Skeletal muscle tissue (tissue), 4 donors: Measurements from ENCODE around the gene DEDD. TPM values are rescaled to one million over a fixed set of nuclear protein-coding genes. Genes with fewer than 3 reads are reported as not detected.
A peak's percentile ranks its signal among the peaks of the same experiment; 100 is the strongest.

ENCODE experiments used
- H3K27ac ChIP-seq: one replicate; pipeline ENCODE4 v1.7.0; 2013; ENCODE audit warnings: mild to moderate bottlenecking, low read depth, low read length, inconsistent platforms
- H3K27me3 ChIP-seq, 3 donors: one replicate each; pipeline ENCODE4 v1.7.0; 2013; ENCODE audit warnings: low read length in 3 of 3; ENCODE audit not compliant: control insufficient read depth in 3 of 3, insufficient read depth in 3 of 3
- H3K36me3 ChIP-seq, 3 donors: one replicate each; pipeline ENCODE4 v1.7.0; 2013; ENCODE audit warnings: low read length in 3 of 3; ENCODE audit not compliant: control insufficient read depth in 3 of 3, insufficient read depth in 3 of 3
- H3K4me1 ChIP-seq, 3 donors: one replicate each; pipeline ENCODE4 v1.7.0; 2013; ENCODE audit warnings: low read length in 3 of 3, mild to moderate bottlenecking in 3 of 3; ENCODE audit not compliant: control insufficient read depth in 3 of 3, insufficient read depth in 3 of 3
- H3K4me3 ChIP-seq, 3 donors: one replicate each; pipeline ENCODE4 v1.7.0; 2013; ENCODE audit warnings: low read length in 3 of 3
- H3K9ac ChIP-seq, 3 donors: one replicate each; pipeline ENCODE4 v1.7.0; 2013; ENCODE audit warnings: low read length in 3 of 3, mild to moderate bottlenecking in 3 of 3, moderate library complexity in 2 of 3, low read depth in 1 of 3
- H3K9me3 ChIP-seq, 3 donors: one replicate each; pipeline ENCODE4 v1.7.0; 2013; ENCODE audit warnings: low read length in 3 of 3; ENCODE audit not compliant: control insufficient read depth in 3 of 3
- total RNA-seq: library from RNA; depleted of rRNA; stranded (reverse); fragments of >200 nt; gene quantifications from one replicate; pipeline ENCODE4 v1.2.3, GENCODE V29; 2014
- donor health status: Osteomylitis.

The DEDD gene
- total RNA-seq, 1 donor from 2014 or later: 19.8 TPM

DNA sequence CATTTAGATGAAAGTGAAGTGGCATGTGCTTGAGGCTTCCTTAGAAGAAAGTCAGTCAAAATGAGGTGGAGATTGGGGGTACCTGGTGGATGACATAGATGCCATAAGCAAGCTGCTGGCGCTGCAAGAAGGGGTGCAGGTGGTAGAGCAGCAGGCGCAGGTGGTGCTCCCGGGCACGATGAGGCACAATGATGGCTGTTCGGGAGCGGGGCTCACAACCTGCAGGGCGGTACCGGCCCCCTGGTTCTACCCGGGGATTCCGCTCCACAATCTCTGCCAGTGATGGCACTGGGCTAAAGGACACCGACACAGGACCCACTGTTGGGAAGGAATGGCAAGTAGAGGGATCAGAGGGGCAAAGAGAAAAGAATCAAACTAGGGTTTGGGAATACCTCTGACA lies 42.4 kb upstream of the DEDD start:
- H3K4me1 ChIP-seq: peaks cover 31 to 36% (median 35%) of the 10 kb centered on the region in 3 donors
- no peak overlapping the region for H3K9ac ChIP-seq
- H3K4me3 ChIP-seq: no peak overlapping the region
- H3K27ac ChIP-seq: no peak overlapping the region
- H3K9me3 ChIP-seq: no peaks in the 10 kb centered on the region
- peaks cover 49 to 52% (median 51%) of the 10 kb centered on the region in 3 donors for H3K36me3 ChIP-seq
- H3K27me3 ChIP-seq: no peaks in the 10 kb centered on the region

DNA sequence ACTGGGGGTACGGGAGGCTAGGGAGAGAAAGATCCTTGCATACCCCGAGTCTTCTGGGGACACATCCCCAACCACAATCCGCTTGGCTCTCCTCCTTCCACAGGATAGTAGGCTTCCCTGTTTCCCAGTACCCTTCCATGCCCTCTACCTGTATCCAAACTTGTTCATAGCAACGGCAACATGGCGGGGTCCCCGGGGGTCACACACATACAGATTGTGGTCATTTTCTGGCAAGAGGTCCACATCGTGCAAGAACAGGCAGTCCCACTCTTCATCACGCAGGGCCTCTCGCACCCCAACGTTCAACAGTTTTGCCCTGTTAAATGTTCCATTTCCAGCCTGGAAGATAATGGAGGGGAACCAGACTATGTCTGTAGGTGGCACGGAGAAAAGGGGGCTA lies 41.2 kb upstream of the DEDD start:
- H3K27ac ChIP-seq: peak overlapping the region; percentile 36
- no peaks in the 10 kb centered on the region for H3K27me3 ChIP-seq
- H3K36me3 ChIP-seq: peaks cover 58 to 61% (median 60%) of the 10 kb centered on the region in 3 donors

DNA sequence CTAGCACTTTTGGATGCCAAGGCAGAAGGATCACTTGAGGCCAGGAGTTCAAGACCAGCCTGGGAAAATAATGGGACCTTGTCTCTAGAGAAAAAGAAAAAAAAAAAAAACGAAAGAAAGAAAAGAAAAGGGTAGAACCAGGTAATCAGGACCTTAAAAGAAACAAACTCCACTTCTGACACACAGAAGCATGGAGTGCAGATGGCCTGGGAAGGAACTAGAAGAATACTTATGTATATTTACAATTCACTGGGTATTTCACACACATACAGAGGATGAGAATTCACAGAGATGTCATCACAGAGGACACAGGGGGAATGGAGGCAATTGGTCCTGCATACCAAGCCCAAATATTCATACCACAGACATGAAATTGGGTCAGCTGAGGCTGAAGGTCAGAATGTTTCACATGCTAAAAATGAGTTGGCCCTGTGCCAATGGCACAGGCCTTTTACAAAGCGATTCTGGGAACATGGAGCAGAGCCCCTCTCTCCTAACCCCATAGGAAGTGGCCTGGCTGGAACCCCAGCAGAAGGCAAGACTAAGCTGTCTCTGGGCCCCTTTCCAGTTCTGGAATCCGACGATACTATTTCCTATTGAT lies 40.4 kb upstream of the DEDD start:
- Histone ChIP-seq H3K9me3 (no peaks in the 10 kb centered on the region), H3K36me3 (peaks cover 58 to 63% (median 62%) of the 10 kb centered on the region in 3 donors), H3K4me1 (peaks cover 30 to 34% (median 34%) of the 10 kb centered on the region in 3 donors), H3K4me3 (peak overlapping the region in 1 of 3 donors; percentile 4), H3K27me3 (no peaks in the 10 kb centered on the region), H3K9ac (peak overlapping the region in 2 of 3 donors; percentile 19 to 40), H3K27ac (peak overlapping the region; percentile 4)

More for the DNA sequence above, 41.2 kb upstream of the DEDD start:
- no peak overlapping the region for H3K9ac ChIP-seq
- peaks cover 31 to 36% (median 35%) of the 10 kb centered on the region in 3 donors for H3K4me1 ChIP-seq
- H3K9me3 ChIP-seq: no peaks in the 10 kb centered on the region
- no peak overlapping the region for H3K4me3 ChIP-seq

DNA sequence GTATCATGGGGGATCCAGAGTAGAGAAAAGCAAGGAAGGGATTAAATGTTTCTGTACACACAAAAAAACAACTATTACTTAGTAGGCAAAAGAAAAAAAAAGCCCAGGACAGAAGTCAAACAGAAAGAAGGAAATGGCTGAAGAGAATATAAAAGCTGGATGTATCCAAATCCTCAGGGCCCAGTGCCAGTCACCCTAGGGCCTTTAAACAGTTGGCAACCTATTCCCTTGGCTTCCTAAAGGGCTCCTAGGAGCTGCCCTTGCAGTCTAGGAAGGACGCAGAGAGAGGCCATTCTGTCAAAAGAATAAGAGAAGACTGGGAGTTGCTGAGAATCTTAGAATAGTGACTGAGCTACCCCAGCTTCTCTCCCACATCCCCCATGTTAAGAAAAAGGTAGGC lies 39.9 kb upstream of the DEDD start:
- Histone ChIP-seq H3K27ac (peak overlapping the region; percentile 4), H3K36me3 (peaks cover 58 to 63% (median 62%) of the 10 kb centered on the region in 3 donors), H3K9ac (peak overlapping the region in 1 of 3 donors; percentile 33), H3K4me3 (no peak overlapping the region), H3K27me3 (no peaks in the 10 kb centered on the region), H3K9me3 (no peaks in the 10 kb centered on the region), H3K4me1 (peaks cover 29 to 33% (median 29%) of the 10 kb centered on the region in 3 donors)

DNA sequence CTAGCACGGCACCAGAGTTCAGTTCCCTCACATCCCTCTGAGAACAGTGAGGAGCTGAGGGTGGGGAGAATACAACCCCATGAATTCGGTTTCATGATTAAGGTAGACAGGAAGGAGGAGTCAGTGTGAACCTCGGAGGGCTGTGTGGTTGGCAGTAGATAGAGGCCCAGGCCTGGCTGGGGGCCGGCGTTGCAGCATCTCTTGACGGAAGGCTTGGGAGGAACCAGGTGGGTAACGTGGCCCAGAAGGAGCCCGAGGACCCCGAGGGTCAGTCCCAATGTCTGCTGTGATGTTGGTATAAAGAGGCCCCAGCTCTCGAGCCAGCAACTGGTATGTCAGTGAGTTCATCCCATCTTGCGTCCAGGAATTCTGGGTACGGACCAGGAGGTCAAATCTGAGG lies 39.2 kb upstream of the DEDD start:
- no peaks in the 10 kb centered on the region for H3K9me3 ChIP-seq
- H3K4me1 ChIP-seq: peaks cover 30 to 38% (median 34%) of the 10 kb centered on the region in 3 donors
- H3K27ac ChIP-seq: no peak overlapping the region
- no peak overlapping the region for H3K9ac ChIP-seq
- no peaks in the 10 kb centered on the region for H3K27me3 ChIP-seq
- peaks cover 58 to 63% (median 62%) of the 10 kb centered on the region in 3 donors for H3K36me3 ChIP-seq
- H3K4me3 ChIP-seq: no peak overlapping the region

DNA sequence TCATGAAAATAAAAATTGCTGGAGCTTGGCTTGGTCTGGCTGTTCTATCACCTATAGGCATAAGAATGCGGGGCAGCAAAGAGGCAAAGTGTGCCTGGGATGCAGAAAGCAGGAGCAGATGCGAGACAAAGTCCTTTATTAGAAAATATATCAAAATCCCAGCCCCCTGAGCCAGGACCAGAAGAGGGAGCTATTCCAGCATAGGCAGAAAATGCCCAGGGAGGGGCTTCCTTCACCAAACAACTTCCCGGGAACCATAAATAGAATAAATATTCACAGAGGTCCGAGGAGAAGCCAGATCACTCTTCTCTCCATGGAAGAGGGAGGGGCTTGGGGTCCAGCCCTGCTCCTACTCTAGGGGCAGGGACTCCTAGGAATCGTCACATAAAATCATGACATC lies 38.7 kb upstream of the DEDD start:
- H3K9ac ChIP-seq: no peak overlapping the region
- no peaks in the 10 kb centered on the region for H3K9me3 ChIP-seq
- H3K36me3 ChIP-seq: peaks cover 58 to 63% (median 62%) of the 10 kb centered on the region in 3 donors
- H3K27me3 ChIP-seq: no peaks in the 10 kb centered on the region
- H3K27ac ChIP-seq: no peak overlapping the region
- H3K4me3 ChIP-seq: no peak overlapping the region
- H3K4me1 ChIP-seq: peaks cover 26 to 34% (median 29%) of the 10 kb centered on the region in 3 donors

DNA sequence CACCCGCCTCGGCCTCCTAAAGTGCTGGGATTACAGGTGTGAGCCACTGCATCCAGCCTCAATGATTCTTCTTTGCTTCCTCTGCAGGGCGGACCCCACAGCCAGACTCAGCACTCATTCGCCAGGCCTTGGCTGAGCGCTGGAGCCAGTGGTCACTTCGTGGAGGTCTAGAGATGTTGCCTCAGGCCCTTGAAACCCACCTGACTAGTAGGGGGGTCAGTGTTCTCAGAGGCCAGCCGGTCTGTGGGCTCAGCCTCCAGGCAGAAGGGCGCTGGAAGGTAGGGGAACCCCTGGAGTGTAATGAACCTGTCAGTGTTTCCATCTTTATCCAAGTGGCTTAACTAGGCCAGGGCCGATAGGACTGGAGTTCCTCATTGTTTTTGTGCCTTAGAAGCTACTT lies 36.4 kb upstream of the DEDD start:
- H3K9me3 ChIP-seq: no peaks in the 10 kb centered on the region
- H3K36me3 ChIP-seq: peaks cover 43 to 56% (median 53%) of the 10 kb centered on the region in 3 donors
- H3K27ac ChIP-seq: no peak overlapping the region
- peaks cover 28 to 42% (median 31%) of the 10 kb centered on the region in 3 donors for H3K4me1 ChIP-seq
- no peak overlapping the region for H3K4me3 ChIP-seq
- H3K27me3 ChIP-seq: no peaks in the 10 kb centered on the region
- H3K9ac ChIP-seq: no peak overlapping the region

DNA sequence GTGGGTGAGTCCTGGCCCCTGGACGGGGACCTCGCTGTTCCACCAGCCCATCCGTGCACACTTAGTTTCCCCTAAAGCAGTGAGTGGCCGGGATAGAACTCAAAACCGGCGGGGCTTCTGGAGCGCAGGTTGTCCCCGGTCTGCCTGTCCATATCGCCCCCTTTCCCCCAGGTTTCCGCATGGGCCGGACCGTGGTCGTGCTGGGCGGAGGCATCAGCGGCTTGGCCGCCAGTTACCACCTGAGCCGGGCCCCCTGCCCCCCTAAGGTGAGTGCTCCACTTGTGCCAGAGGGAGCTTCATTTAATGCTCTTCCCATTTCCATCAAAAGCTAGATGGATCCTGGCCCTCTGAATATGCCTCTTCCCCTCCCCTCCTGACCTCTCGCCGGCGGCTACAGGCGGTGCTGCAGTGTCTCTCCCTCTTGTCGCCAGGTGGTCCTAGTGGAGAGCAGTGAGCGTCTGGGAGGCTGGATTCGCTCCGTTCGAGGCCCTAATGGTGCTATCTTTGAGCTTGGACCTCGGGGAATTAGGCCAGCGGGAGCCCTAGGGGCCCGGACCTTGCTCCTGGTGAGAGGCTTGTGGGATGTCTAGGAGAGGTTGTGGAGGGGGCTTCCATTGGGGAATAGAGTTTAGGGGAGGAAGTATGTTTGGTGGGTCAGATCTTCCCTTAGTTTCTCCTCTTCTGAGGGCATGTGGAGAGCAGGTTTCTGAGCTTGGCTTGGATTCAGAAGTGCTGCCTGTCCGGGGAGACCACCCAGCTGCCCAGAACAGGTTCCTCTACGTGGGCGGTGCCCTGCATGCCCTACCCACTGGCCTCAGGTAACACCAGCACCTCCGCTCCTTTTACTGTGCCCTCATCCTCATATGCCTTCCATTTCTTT lies 34.4 kb upstream of the DEDD start:
- H3K27me3 ChIP-seq: no peaks in the 10 kb centered on the region
- peak overlapping the region; percentile 90 for H3K27ac ChIP-seq
- peaks cover 17 to 25% (median 17%) of the 10 kb centered on the region in 3 donors for H3K4me1 ChIP-seq
- H3K9ac ChIP-seq: peak overlapping the region; percentile 87 to 94 (median 94)
- peaks cover 46 to 61% (median 50%) of the 10 kb centered on the region in 3 donors for H3K36me3 ChIP-seq
- peak overlapping the region; percentile 91 to 96 (median 95) for H3K4me3 ChIP-seq
- H3K9me3 ChIP-seq: no peaks in the 10 kb centered on the region

DNA sequence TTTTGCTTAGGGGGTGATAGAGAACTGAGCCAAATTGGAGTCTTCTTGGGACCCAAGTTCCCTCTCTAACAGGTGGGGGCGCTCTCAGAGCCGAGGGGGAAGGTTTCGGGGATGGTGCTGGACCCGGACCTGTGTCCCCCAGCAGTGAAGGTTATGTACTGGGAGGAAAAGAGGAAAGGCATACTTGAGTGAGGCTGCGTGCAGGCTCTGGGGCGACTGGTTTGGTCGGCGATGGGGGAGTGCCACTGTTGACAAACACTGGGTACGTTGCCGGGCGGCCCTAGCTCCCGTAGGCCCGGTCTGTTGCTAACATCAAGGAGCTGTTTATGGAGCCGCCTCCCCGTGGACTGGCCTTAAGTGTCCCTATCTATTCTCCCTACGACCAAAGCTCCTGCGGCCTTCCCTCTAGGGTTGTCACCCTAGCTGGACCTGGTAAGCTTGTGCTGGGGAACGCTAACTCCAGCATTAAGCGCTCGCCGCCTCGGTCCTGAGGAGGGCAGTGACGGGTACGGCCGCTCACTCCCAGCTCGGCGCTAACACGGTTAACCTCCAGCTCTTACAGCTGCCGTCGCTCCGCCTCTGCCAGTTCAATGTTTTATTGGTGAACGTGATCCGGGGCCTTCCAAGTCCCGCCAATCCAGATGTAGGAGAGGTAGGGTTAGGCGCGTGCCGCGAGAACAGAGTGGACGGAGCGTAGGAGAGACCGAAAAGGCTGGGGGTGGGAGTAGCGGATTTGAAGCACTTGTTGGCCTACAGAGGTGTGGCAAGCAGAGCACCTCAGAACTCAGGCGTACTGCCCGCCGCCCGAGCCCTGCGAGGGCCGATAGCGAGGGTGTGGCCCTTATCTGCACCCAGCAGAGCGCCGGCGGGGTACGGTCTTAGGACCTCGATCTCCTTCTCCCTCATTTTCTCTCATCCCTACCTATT lies 33.5 kb upstream of the DEDD start, which contains the start of gene PPOX:
PPOX (plus strand) TSS at position 685 of the 927 bp plus-strand sequence. CDS start 422 bp downstream, outside the sequence.
- H3K9ac ChIP-seq: peak within 1 kb of the TSS; percentile 92 to 94 (median 94)
- H3K4me1 ChIP-seq: peaks cover 24 to 27% (median 26%) of the 10 kb centered on the region in 3 donors
- H3K27ac ChIP-seq: peak within 1 kb of the TSS; percentile 90
- H3K9me3 ChIP-seq: no peaks in the 10 kb centered on the region
- H3K36me3 ChIP-seq: peaks cover 42 to 61% (median 47%) of the 10 kb centered on the region in 3 donors
- no peaks in the 10 kb centered on the region for H3K27me3 ChIP-seq
- H3K4me3 ChIP-seq: peak within 1 kb of the TSS; percentile 91 to 96 (median 95)
